Endodermal cell (in vitro differentiated cells): ENCODE results near the gene TBK1. TPM values are rescaled to one million over a fixed set of nuclear protein-coding genes. Genes with fewer than 3 reads are reported as not detected.

Experiments used
- DNase-seq: peaks from one replicate; pipeline ENCODE4 v3.0.0-alpha.2; 2017
- H3K27ac ChIP-seq: 2 replicates; pipeline ENCODE4 v1.5.1; 2013; ENCODE audit warnings: mild to moderate bottlenecking, low read depth, low read length, moderate library complexity
- H3K27me3 ChIP-seq: 2 replicates; pipeline ENCODE4 v1.6.1; 2013; ENCODE audit warnings: mild to moderate bottlenecking, low read length, moderate library complexity; ENCODE audit not compliant: insufficient read depth, control insufficient read depth, poor library complexity, severe bottlenecking
- H3K36me3 ChIP-seq: 2 replicates; pipeline ENCODE4 v1.7.0; 2013; ENCODE audit warnings: mild to moderate bottlenecking, low read length, moderate library complexity; ENCODE audit not compliant: control insufficient read depth, insufficient read depth
- H3K4me1 ChIP-seq: one replicate; pipeline ENCODE4 v1.7.0; 2013; ENCODE audit warnings: low read length; ENCODE audit not compliant: control insufficient read depth, insufficient read depth
- H3K4me3 ChIP-seq: 2 replicates; pipeline ENCODE4 v1.5.1; 2013; ENCODE audit warnings: mild to moderate bottlenecking, low read length, moderate library complexity
- H3K9ac ChIP-seq: 2 replicates; pipeline ENCODE4 v1.6.1; 2013; ENCODE audit warnings: mild to moderate bottlenecking, low read length, moderate library complexity; ENCODE audit not compliant: poor library complexity, severe bottlenecking; ENCODE audit errors: extremely low read depth
- H3K9me3 ChIP-seq: 2 replicates; pipeline ENCODE4 v1.6.1; 2013; ENCODE audit warnings: mild to moderate bottlenecking, low read length, moderate library complexity; ENCODE audit not compliant: control insufficient read depth
- H3K27ac Mint-ChIP-seq: 2 replicates; pipeline ENCODE4 v1.8.0; 2020; ENCODE audit warnings: mixed read lengths
- H3K27me3 Mint-ChIP-seq: 2 replicates; pipeline ENCODE4 v1.8.0; 2021; ENCODE audit warnings: mild to moderate bottlenecking, mixed read lengths; ENCODE audit not compliant: insufficient read depth
- H3K36me3 Mint-ChIP-seq: 2 replicates; pipeline ENCODE4 v1.8.0; 2020; ENCODE audit warnings: low read depth, mixed read lengths
- H3K4me1 Mint-ChIP-seq: 2 replicates; pipeline ENCODE4 v1.8.0; 2020; ENCODE audit warnings: mixed read lengths
- H3K4me3 Mint-ChIP-seq: 2 replicates; pipeline ENCODE4 v1.8.0; 2020; ENCODE audit warnings: mild to moderate bottlenecking, moderate library complexity, mixed read lengths
- H3K9me3 Mint-ChIP-seq: 2 replicates; pipeline ENCODE4 v1.8.0; 2020; ENCODE audit warnings: mild to moderate bottlenecking, mixed read lengths
- WGBS, 2 experiments: methylation state at CpG; one replicate each; pipeline versions ENCODE4 v1.1.5 to v1.1.7; 2013; ENCODE audit warnings: missing lambda C conversion rate in 2 of 2, mixed read lengths in 1 of 2; ENCODE audit not compliant: insufficient coverage in 1 of 2, insufficient read length in 1 of 2; 5-methylcytosine and 5-hydroxymethylcytosine counted together
- total RNA-seq, 2 donors: library from RNA; stranded (reverse); fragmentation: NEBNext Ultra II Directional in 1 of 2; extraction: Animal tissue kit (Norgen Biotek cat#: 25700) in 1 of 2; gene quantifications; 2 replicates in 1 of 2; 3 replicates in 1 of 2; pipeline ENCODE4 v1.2.1, GENCODE V29; 2021
- TF ChIP-seq, protein P1 (sequence below): fragments of 200-600 bp; sonication (generic); conservative IDR thresholded peaks from 2 replicates; pipeline ENCODE4 v1.5.0; 2021; ENCODE audit warnings: antibody characterized with exemption, mild to moderate bottlenecking

TBK1 gene
- total RNA-seq, 2 donors from 2014 or later: 23.9 to 25.1 TPM

DNA sequence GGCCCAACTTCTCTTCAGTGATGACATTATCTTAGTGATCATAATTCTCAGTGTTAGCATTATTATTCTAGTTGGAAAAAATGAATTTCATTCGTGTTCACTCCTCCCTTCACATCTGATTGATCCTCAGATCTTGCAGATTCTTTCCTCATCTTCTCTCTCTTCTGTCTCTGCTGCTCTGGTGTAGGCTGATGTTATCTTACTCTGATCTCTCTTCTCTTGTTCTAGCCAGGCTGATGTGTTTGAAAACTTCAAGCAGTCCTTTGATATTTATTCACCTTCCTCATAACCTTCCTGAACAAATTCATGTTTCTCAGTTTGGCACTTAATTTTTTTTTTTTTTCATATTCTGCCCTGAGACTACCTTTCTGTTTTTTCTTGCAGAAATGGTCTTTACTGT is 5.6 kb upstream of the TBK1 start:
- DNase-seq: no peak
- H3K9me3 Mint-ChIP-seq: no peaks in the 10 kb centered on the region
- TF ChIP-seq, protein P1, sequence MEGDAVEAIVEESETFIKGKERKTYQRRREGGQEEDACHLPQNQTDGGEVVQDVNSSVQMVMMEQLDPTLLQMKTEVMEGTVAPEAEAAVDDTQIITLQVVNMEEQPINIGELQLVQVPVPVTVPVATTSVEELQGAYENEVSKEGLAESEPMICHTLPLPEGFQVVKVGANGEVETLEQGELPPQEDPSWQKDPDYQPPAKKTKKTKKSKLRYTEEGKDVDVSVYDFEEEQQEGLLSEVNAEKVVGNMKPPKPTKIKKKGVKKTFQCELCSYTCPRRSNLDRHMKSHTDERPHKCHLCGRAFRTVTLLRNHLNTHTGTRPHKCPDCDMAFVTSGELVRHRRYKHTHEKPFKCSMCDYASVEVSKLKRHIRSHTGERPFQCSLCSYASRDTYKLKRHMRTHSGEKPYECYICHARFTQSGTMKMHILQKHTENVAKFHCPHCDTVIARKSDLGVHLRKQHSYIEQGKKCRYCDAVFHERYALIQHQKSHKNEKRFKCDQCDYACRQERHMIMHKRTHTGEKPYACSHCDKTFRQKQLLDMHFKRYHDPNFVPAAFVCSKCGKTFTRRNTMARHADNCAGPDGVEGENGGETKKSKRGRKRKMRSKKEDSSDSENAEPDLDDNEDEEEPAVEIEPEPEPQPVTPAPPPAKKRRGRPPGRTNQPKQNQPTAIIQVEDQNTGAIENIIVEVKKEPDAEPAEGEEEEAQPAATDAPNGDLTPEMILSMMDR: no peak
- H3K36me3 Mint-ChIP-seq: peaks cover 60% of the 10 kb centered on the region
- no peaks in the 10 kb centered on the region for H3K4me1 ChIP-seq
- no peak overlapping the region for H3K9ac ChIP-seq
- no peak overlapping the region for H3K4me3 ChIP-seq
- no peak overlapping the region for H3K27ac ChIP-seq
- H3K27ac Mint-ChIP-seq: no peak overlapping the region
- no peaks in the 10 kb centered on the region for H3K9me3 ChIP-seq
- peaks cover 12% of the 10 kb centered on the region for H3K4me1 Mint-ChIP-seq
- peaks cover 76% of the 10 kb centered on the region for H3K36me3 ChIP-seq
- 100% methylated on average over 1 of the region's 1 CpG for WGBS, 2 experiments
- no peaks in the 10 kb centered on the region for H3K27me3 ChIP-seq
- H3K27me3 Mint-ChIP-seq: no peaks in the 10 kb centered on the region
- H3K4me3 Mint-ChIP-seq: no peak overlapping the region

DNA sequence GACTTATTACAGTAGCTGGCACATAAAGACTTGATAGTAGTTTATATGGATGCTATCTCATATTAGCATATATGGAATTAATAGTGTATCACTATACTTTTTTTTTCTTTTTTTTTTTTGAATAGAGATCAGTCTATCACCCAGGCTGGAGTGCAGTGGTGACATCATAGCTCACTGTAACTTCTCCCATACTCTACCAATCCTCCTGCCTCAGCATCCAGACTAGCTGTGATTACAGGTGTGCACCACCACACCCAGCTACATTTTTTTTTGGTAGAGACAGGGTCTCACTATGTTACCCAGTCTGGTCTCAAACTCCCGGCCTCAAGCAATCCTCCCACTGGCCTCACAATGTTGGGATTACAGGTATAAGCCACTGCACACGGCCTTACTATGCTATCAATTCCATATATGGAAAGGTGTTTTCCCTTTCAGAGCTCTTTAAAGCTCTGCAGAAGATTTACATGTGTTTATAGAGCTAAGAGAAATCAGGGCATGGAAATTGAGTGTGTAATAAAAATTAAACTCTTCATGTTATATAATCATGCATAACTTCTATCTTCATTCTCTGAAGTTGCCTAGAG is 1.8 kb upstream of the TBK1 start:
- no peaks in the 10 kb centered on the region for H3K27me3 ChIP-seq
- peak overlapping the region; percentile 18 for H3K27ac ChIP-seq
- H3K36me3 Mint-ChIP-seq: peaks cover 34% of the 10 kb centered on the region
- H3K4me1 ChIP-seq: peaks cover 3% of the 10 kb centered on the region
- no peaks in the 10 kb centered on the region for H3K27me3 Mint-ChIP-seq
- H3K9ac ChIP-seq: no peak overlapping the region
- WGBS, 2 experiments: 88% methylated on average over 2 of the region's 2 CpGs; no CpG with 5 or more reads in 1 of the 2 experiments
- peak overlapping the region; percentile 98 for H3K27ac Mint-ChIP-seq
- DNase-seq: no peak
- H3K4me3 ChIP-seq: peak overlapping the region; percentile 100
- peaks cover 17% of the 10 kb centered on the region for H3K4me1 Mint-ChIP-seq
- peaks cover 40% of the 10 kb centered on the region for H3K36me3 ChIP-seq
- H3K4me3 Mint-ChIP-seq: peak overlapping the region; percentile 92
- no peaks in the 10 kb centered on the region for H3K9me3 Mint-ChIP-seq
- TF ChIP-seq, protein P1: no peak
- H3K9me3 ChIP-seq: no peaks in the 10 kb centered on the region

DNA sequence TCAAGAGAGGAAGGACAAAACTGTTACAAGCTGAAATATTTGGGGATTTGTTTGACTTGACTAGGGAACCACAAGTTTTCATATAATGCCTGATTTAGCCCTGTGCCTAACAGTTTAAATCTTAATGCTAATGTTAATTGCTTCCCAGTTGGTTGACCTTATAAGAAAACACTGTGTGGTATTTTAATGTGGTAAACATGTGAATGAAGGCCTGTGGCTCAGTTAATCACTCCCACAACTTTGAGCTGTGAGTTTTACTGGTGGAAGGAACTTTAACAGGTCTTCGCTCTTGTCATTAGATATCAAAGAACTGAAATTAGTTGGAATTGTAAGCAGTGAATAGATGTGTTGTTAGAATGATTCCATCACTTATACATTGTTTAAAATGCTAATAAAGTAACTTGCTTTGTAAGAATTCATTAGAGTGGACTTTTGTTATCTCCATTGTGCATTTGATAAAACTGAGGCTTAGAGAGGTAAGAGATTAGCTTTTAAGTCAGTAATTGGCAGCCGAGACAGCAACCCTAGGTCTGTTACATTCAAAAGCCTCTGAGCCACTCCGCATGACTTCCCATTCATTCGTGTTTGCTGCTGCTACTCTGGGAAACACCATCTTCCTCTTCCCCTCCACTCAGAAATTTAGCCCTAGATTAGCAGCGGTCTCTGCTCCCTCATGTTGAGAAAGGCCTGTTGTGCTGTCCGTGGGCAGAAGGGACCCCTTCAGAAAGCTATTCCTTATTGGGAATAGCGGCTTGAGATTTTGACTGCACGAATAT is 1.0 kb upstream of the TBK1 start:
- Histone ChIP-seq H3K9ac (peak overlapping the region; percentile 84), H3K9me3 (no peaks in the 10 kb centered on the region), H3K27me3 (no peaks in the 10 kb centered on the region), H3K36me3 (peaks cover 35% of the 10 kb centered on the region), H3K4me1 (peaks cover 3% of the 10 kb centered on the region), H3K27ac (peak overlapping the region; percentile 18), H3K4me3 (peak overlapping the region; percentile 100)
- H3K4me1 Mint-ChIP-seq: peaks cover 17% of the 10 kb centered on the region
- H3K27me3 Mint-ChIP-seq: no peaks in the 10 kb centered on the region
- 8% methylated on average over 8 of the region's 8 CpGs; no CpG with 5 or more reads in 1 of the 2 experiments for WGBS, 2 experiments
- TF ChIP-seq, protein P1: no peak
- peaks cover 28% of the 10 kb centered on the region for H3K36me3 Mint-ChIP-seq
- peak overlapping the region; percentile 98 for H3K27ac Mint-ChIP-seq
- H3K4me3 Mint-ChIP-seq: peak overlapping the region; percentile 92
- no peaks in the 10 kb centered on the region for H3K9me3 Mint-ChIP-seq
- peak; percentile 76 for DNase-seq
